ENCODE data around the gene NDFIP1.

- TF ChIP-seq CTCF (IDR thresholded peaks at IDR 0.05) (no peak), POLR2A (IDR thresholded peaks at IDR 0.05) (no peak)
Observed at GRCh38 chr5:142129446-142130066, 21.0 kb downstream of the NDFIP1 start.

Data from uterus (tissue), 2 donors.